BLaER1 (cell line): ENCODE results near the gene ATP2B1.

Experiments used
- H3K27ac ChIP-seq: shearing (Covaris generic); formaldehyde crosslinking; 2 replicates; pipeline ENCODE4 v1.8.1; 2022
- H3K27me3 ChIP-seq: shearing (Covaris generic); formaldehyde crosslinking; 2 replicates; pipeline ENCODE4 v1.8.1; 2022
- H3K36me3 ChIP-seq: shearing (Covaris generic); formaldehyde crosslinking; 2 replicates; pipeline ENCODE4 v1.8.1; 2022
- H3K4me1 ChIP-seq: shearing (Covaris generic); formaldehyde crosslinking; 2 replicates; pipeline ENCODE4 v1.8.1; 2022
- H3K4me2 ChIP-seq: shearing (Covaris generic); formaldehyde crosslinking; 2 replicates; pipeline ENCODE4 v1.8.1; 2022
- H3K4me3 ChIP-seq: shearing (Covaris generic); formaldehyde crosslinking; 2 replicates; pipeline ENCODE4 v1.8.1; 2022
- H3K9ac ChIP-seq: shearing (Covaris generic); formaldehyde crosslinking; 2 replicates; pipeline ENCODE4 v1.8.1; 2022
- H3K9me3 ChIP-seq: shearing (Covaris generic); formaldehyde crosslinking; 2 replicates; pipeline ENCODE4 v1.8.1; 2022
- H4K20me1 ChIP-seq: shearing (Covaris generic); formaldehyde crosslinking; 2 replicates; pipeline ENCODE4 v1.8.1; 2022
- Cebpa-rat ChIP-seq: shearing (Covaris generic); IDR thresholded peaks from 2 replicates; pipeline ENCODE4 v1.8.1; 2022

ATP2B1 gene

DNA sequence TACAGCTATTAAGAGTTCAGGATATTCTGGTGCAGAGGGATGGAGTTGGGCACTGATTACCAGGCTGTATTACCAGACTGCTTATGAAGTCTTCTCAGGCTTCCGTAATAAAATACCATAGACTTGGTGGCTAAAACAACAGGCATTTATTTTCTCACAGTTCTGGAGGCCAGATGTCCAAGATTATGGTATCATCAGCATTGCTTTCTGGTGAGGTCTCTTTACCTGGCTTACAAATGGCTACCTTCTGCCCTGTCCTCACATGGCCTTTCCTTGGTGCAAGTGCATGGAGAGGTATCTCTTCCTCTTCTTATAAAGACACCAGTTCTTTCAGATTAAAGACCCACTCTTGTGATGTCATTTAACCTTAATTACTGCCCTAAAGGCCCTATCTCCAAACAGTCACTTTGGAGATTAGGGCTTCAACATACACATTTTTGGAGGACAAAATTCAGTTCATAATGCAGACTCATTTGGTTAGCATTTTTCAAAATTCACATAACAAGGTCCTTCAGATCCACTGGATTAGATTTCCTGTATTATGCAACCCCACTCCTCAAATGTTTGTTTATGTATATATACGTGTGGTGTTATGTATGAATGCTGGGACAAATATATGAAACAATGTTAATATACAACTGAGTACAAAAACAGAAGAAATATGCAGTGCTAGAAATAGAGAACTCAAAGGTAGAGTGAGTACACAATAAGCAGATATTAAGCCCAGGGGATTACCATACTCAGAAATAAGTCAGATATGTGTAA lies 9.3 kb upstream of the ATP2B1 start:
- no peak overlapping the region for H3K27ac ChIP-seq
- no peak for TF ChIP-seq Cebpa-rat
- H3K4me3 ChIP-seq = no peak overlapping the region
- no peaks in the 10 kb centered on the region for H3K27me3 ChIP-seq
- no peaks in the 10 kb centered on the region for H4K20me1 ChIP-seq
- H3K9me3 ChIP-seq = peaks cover 18% of the 10 kb centered on the region
- no peaks in the 10 kb centered on the region for H3K4me1 ChIP-seq
- no peak overlapping the region for H3K4me2 ChIP-seq
- no peak overlapping the region for H3K9ac ChIP-seq
- H3K36me3 ChIP-seq = no peaks in the 10 kb centered on the region

DNA sequence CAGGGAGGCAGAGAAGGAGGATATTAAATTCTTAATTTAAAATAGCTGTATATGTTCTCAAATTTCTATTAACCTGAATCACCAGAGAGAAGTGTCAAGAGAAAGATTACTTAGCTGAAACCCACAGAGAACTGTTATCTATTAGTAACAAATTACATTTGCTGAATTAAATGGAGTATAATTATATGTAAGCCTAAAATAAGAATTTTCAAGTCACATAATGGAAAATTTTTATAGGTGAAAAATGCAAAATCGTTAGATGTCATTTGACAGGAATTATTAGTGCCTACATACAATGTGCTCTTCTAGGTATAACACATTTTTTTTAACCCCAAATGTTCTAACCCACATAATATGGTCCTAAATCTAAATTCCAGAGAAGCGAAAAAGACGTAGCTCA lies 4.1 kb upstream of the ATP2B1 start:
- Histone ChIP-seq H3K27me3 (peaks cover 13% of the 10 kb centered on the region), H3K4me3 (no peak overlapping the region), H3K36me3 (no peaks in the 10 kb centered on the region), H4K20me1 (peaks cover 9% of the 10 kb centered on the region), H3K27ac (no peak overlapping the region), H3K9ac (no peak overlapping the region), H3K9me3 (peaks cover 18% of the 10 kb centered on the region), H3K4me1 (peaks cover 6% of the 10 kb centered on the region), H3K4me2 (no peak overlapping the region)
- no peak for TF ChIP-seq Cebpa-rat

GRCh38 chr12:89710873-89711750 lies 2.5 kb upstream of the ATP2B1 start:
- peaks cover 20% of the 10 kb centered on the region for H3K4me1 ChIP-seq
- no peak for TF ChIP-seq Cebpa-rat
- no peak overlapping the region for H3K4me2 ChIP-seq
- no peaks in the 10 kb centered on the region for H3K36me3 ChIP-seq
- H3K9me3 ChIP-seq = peaks cover 18% of the 10 kb centered on the region
- no peak overlapping the region for H3K27ac ChIP-seq
- no peak overlapping the region for H3K9ac ChIP-seq
- no peak overlapping the region for H3K4me3 ChIP-seq
- H3K27me3 ChIP-seq = peaks cover 13% of the 10 kb centered on the region
- H4K20me1 ChIP-seq = peaks cover 25% of the 10 kb centered on the region

DNA sequence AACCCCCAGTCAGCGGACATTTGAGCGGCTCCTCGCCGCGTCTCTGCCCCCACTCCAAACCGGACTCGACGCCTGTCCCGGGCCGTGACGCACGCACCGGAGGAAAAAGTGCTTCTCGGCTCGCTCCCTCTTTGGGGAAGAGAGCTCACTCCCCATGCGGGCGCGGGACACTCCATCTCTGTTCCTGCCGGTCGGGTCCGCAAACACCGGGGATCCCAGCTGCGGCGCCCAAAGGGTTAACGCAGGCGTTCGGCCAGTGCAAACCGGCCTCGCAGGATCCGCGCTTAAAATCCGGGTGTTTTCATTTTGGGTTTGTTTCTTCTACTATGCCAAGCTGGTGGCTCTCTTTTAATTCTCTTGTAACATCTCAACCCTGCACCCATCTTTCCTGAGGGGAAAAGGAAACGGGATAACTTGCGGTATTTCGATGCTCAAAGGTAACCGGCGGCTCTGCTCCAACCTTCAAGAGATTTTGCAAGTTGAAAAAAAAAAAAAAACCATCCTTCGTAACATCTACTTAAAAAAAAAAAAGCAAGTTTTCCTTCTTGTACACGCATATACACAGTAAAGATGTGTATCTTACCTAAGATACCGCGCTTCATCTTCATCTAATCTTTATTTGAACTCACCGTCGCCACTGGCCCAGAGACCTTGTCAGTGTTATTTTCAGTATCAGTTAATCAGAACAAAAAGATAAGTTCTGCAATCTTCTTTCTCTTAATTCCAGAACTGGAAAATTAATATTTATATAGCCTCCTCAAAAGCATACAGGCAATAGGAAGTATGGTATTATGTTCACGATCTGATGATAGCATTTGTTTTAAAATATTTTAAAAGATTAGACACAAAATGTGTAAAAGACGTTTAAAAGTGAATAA lies 1.6 kb upstream of the ATP2B1 start:
- peak overlapping the region; percentile 85 for H3K9ac ChIP-seq
- H3K4me1 ChIP-seq = peaks cover 20% of the 10 kb centered on the region
- peak overlapping the region; percentile 95 for H3K4me2 ChIP-seq
- peaks cover 13% of the 10 kb centered on the region for H3K27me3 ChIP-seq
- TF ChIP-seq Cebpa-rat = no peak
- H3K9me3 ChIP-seq = peaks cover 12% of the 10 kb centered on the region
- H3K4me3 ChIP-seq = peak overlapping the region; percentile 93
- peak overlapping the region; percentile 96 for H3K27ac ChIP-seq
- peaks cover 33% of the 10 kb centered on the region for H4K20me1 ChIP-seq
- no peaks in the 10 kb centered on the region for H3K36me3 ChIP-seq

DNA sequence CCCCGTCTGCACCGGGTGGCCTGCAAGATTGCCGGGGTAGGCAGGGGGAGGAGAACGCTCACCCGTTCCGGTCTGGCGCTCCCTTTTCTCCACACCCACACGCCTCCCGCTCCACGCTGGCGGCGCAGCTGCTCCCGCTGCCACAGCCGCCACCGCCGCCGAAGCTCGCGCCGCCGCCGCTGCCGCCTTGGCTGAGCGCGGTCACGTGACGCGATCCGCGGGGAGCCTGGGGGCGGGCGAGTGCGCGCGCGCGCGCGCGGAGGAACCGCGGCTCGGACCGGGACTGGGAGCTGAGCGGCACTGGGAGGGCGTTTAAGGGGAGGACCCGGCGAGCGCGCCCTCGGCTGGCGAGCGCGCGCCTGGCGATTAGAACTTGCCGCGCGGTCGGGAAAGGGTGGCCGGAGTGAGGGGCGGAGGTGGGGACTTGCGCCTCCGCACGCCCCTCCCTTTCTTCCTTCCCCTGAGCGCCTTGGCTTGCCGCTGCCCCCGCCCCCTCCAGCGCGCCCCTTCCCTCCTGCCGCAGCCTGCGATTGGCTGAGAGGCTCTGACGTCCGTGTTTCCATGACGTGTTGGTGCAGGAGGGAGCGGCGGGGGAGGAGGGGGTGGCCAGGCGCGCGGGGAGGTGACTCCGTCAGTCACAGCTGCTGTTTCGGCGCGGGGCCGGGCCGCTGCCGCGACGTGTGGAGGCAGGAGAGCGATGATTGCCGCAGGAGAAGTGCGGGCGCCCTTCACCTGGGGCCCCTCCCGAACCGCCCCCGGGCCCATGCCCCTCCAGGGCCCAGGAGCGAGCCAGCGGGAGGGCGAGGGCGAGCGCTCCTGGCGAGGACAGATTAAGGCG lies 738 bp upstream of the ATP2B1 start:
- peaks cover 13% of the 10 kb centered on the region for H3K27me3 ChIP-seq
- no peak for TF ChIP-seq Cebpa-rat
- peak overlapping the region; percentile 93 for H3K9ac ChIP-seq
- H4K20me1 ChIP-seq = peaks cover 42% of the 10 kb centered on the region
- peak overlapping the region; percentile 97 for H3K4me2 ChIP-seq
- 0 out of 2 replicates have a peak, but pooled peaks cover 4% of the 10 kb centered on the region for H3K9me3 ChIP-seq
- H3K36me3 ChIP-seq = no peaks in the 10 kb centered on the region
- H3K27ac ChIP-seq = peak overlapping the region; percentile 96
- peak overlapping the region; percentile 93 for H3K4me3 ChIP-seq
- H3K4me1 ChIP-seq = peaks cover 20% of the 10 kb centered on the region

- H3K27me3 ChIP-seq = peaks cover 13% of the 10 kb centered on the region
- peak overlapping the region; percentile 96 for H3K27ac ChIP-seq
- no peaks in the 10 kb centered on the region for H3K9me3 ChIP-seq
- H3K36me3 ChIP-seq = no peaks in the 10 kb centered on the region
- no peak for TF ChIP-seq Cebpa-rat
- H3K4me1 ChIP-seq = peaks cover 20% of the 10 kb centered on the region
- peak overlapping the region; percentile 97 for H3K4me2 ChIP-seq
- H4K20me1 ChIP-seq = peaks cover 56% of the 10 kb centered on the region
- H3K4me3 ChIP-seq = peak overlapping the region; percentile 93
- H3K9ac ChIP-seq = peak overlapping the region; percentile 93
These were observed 704 bp downstream of the ATP2B1 start for GRCh38 chr12:89707703-89708564.

DNA sequence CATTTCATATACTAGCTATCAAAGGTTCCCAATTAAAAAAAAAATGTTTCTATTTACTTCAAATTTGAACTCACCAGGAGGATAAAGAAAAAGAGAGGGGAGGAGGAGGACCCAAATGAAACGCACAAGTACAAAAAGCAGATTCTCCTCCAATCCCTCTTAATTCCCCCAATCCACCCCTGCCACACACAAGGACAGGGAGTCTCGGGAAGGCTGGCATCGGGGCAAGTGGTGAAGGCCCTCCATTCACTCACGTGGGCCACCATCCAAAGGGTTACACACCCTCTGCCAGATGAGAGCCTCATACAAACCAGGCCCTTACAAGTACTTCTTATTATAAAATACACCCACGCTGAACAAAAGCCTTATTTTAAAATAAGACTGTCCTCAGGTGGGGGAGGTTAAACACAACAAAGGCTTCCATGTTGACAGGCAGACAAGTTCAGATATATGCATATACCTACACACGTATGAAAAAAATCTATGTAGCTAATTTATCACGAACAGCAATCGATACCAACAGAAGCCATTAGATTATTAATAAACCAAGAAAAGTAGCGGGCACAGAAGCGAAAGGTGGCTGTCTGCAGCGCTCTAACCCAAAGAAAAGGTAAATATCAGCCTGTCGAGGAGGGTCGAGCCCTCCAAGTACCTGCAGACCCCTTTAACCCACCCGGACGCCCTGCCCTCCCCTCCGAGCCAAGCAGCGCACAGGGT lies 1.5 kb downstream of the ATP2B1 start:
- peak overlapping the region; percentile 93 for H3K9ac ChIP-seq
- peaks cover 20% of the 10 kb centered on the region for H3K4me1 ChIP-seq
- peak overlapping the region; percentile 96 for H3K27ac ChIP-seq
- TF ChIP-seq Cebpa-rat = no peak
- peaks cover 63% of the 10 kb centered on the region for H4K20me1 ChIP-seq
- no peaks in the 10 kb centered on the region for H3K36me3 ChIP-seq
- peaks cover 13% of the 10 kb centered on the region for H3K27me3 ChIP-seq
- H3K4me3 ChIP-seq = peak overlapping the region; percentile 93
- H3K4me2 ChIP-seq = peak overlapping the region; percentile 97
- no peaks in the 10 kb centered on the region for H3K9me3 ChIP-seq
